A673 (cell line): Measurements from ENCODE around the gene CSH1. TPM values are rescaled to one million over a fixed set of nuclear protein-coding genes. Genes with fewer than 3 reads are reported as not detected.

Experiments used
- BruUV-seq: library from RNA; stranded (reverse); fragments of 400-500 nt; replicated peaks from 2 replicates; lab custom pipeline; 2021; lab: Mats Ljungman, UMichigan
- CTCF ChIA-PET: fragments of 300-600 bp; sonication (Branson Sonifier 250); formaldehyde crosslinking; loops from one replicate; lab custom pipeline; 2022; ENCODE audit warnings: antibody characterized with exemption; lab: Charles Lee
- POLR2A ChIA-PET: fragments of 300-600 bp; sonication (Branson Sonifier 250); formaldehyde crosslinking; loops from one replicate; lab custom pipeline; 2022; ENCODE audit warnings: antibody characterized with exemption; ENCODE audit not compliant: low non-redundant PET; lab: Charles Lee
- DNase-seq: peaks from one replicate; pipeline ENCODE4 v3.0.0-alpha.2; 2015; ENCODE audit warnings: low spot score
- H3K27ac ChIP-seq: fragments of 200-600 bp; sonication (generic); 2 replicates; pipeline ENCODE4 v1.5.1; 2016; ENCODE audit warnings: mixed run types, low read depth, mild to moderate bottlenecking, mixed read lengths, antibody characterized with exemption, low read length; ENCODE audit not compliant: poor library complexity, severe bottlenecking
- H3K27me3 ChIP-seq: fragments of 200-600 bp; sonication (generic); replicated peaks from 2 replicates; pipeline ENCODE4 v1.6.1; 2017; ENCODE audit warnings: mixed run types, low read depth, mild to moderate bottlenecking, mixed read lengths, antibody characterized with exemption, low read length; ENCODE audit not compliant: insufficient read depth, poor library complexity
- H3K36me3 ChIP-seq: fragments of 200-600 bp; sonication (generic); 2 replicates; pipeline ENCODE4 v1.6.1; 2016; ENCODE audit warnings: mixed run types, mild to moderate bottlenecking, mixed read lengths, antibody characterized with exemption, low read length; ENCODE audit not compliant: insufficient read depth, poor library complexity, severe bottlenecking
- H3K4me1 ChIP-seq: fragments of 200-600 bp; sonication (generic); 2 replicates; pipeline ENCODE4 v1.6.1; 2017; ENCODE audit warnings: mixed run types, mild to moderate bottlenecking, mixed read lengths, antibody characterized with exemption, low read length; ENCODE audit not compliant: insufficient read depth, poor library complexity, severe bottlenecking
- H3K4me3 ChIP-seq: fragments of 200-600 bp; sonication (generic); 2 replicates; pipeline ENCODE4 v1.5.1; 2016; ENCODE audit warnings: low read depth, mixed run types, mild to moderate bottlenecking, mixed read lengths, low read length; ENCODE audit not compliant: poor library complexity, severe bottlenecking
- H3K9me3 ChIP-seq: fragments of 200-600 bp; sonication (generic); 2 replicates; pipeline ENCODE4 v1.6.1; 2016; ENCODE audit warnings: mixed run types, low read depth, mild to moderate bottlenecking, mixed read lengths, antibody characterized with exemption, low read length; ENCODE audit not compliant: poor library complexity, severe bottlenecking
- CTCF ChIP-seq: fragments of 300-800, 200-600 bp; sonication (generic); conservative IDR thresholded peaks from 2 replicates; pipeline ENCODE4 v1.5.1; 2017; ENCODE audit warnings: low read depth, mild to moderate bottlenecking, antibody characterized with exemption, low read length, moderate library complexity, mixed read lengths
- EZH2 ChIP-seq: fragments of 200-600 bp; sonication (generic); IDR thresholded peaks from 2 replicates; pipeline ENCODE4 v1.6.1; 2017; ENCODE audit warnings: borderline replicate concordance, low read depth, mild to moderate bottlenecking, mixed read lengths, antibody characterized with exemption, low read length; ENCODE audit not compliant: poor library complexity, severe bottlenecking
- intact Hi-C: fragments of 100-400 bp; cut with micrococcal nuclease; formaldehyde crosslinking; loops from one replicate; pipeline ENCODE4 v1.10.0; 2022; ENCODE audit not compliant: unreplicated experiment
- total RNA-seq: library from RNA; stranded (reverse); gene quantifications from 2 replicates; pipeline ENCODE4 v1.2.3, GENCODE V29; 2021

The CSH1 gene
- total RNA-seq, 1 experiment from 2014 or later: not detected

DNA sequence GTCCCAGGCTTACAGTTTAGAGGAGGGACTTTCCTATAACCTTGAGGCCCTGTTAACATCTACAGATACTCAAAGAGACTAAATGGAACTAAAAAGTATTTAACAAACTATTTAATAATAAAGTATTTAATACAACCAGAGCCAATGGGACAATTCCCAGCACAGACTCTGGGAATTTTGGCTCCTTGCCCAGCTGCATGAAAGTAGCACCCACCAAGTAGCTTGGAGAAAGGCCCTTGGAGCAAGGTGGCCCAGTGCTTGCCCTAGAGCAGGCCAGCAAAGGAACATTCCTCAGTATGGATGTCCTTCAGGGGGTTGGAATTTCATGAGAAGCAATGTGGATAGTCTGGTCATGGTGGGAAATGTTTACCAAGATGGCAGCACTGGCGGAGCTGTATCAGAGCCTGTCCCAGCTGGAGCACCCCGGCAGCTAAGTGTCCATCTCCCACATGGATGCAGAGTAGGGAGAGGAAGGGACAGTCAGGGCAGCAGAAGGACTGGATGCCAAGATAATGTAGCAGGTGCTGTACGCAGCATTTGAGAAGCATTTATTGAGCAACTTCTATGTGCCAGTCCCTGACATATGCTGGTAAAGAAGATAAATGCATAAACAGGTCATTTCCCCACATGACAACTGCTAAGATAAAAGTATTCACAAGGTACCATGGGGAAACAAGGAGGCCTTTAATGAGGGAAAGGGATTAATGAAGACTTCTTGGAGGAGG lies 48.7 kb downstream of the CSH1 start:
- H3K4me3 ChIP-seq: no peak overlapping the region
- no peak for DNase-seq
- H3K9me3 ChIP-seq: no peaks in the 10 kb centered on the region
- BruUV-seq: no TSS peak
- no peaks in the 10 kb centered on the region for H3K36me3 ChIP-seq
- H3K27me3 ChIP-seq: no peaks in the 10 kb centered on the region
- POLR2A ChIA-PET: no interaction called here
- no peaks in the 10 kb centered on the region for H3K4me1 ChIP-seq
- no peak for TF ChIP-seq CTCF
- no peak for TF ChIP-seq EZH2
- CTCF ChIA-PET: no interaction called here
- no peak overlapping the region for H3K27ac ChIP-seq
- intact Hi-C loops: no loop called here

GRCh38 chr17:63845509-63845908 lies 50.9 kb downstream of the CSH1 start:
- no peak overlapping the region for H3K27ac ChIP-seq
- DNase-seq: no peak
- no peak overlapping the region for H3K4me3 ChIP-seq
- ChIA-PET CTCF (no interaction called here), POLR2A (no interaction called here)
- peaks cover 9% of the 10 kb centered on the region for H3K4me1 ChIP-seq
- H3K36me3 ChIP-seq: no peaks in the 10 kb centered on the region
- no TSS peak for BruUV-seq
- H3K9me3 ChIP-seq: no peaks in the 10 kb centered on the region
- intact Hi-C loops: no loop called here
- no peaks in the 10 kb centered on the region for H3K27me3 ChIP-seq
- TF ChIP-seq EZH2: no peak
- no peak for TF ChIP-seq CTCF

Other genes with a start within 250 kb of the CSH1 start
- 119 and 127 TPM in 2 replicates for gene LIMD2, start 196.4 kb downstream of the CSH1 start, total RNA-seq
- gene STRADA, start 154.8 kb downstream of the CSH1 start, total RNA-seq: 56.3 and 62.8 TPM in 2 replicates
- gene CCDC47, start 123.0 kb downstream of the CSH1 start, total RNA-seq: 91.9 and 104 TPM in 2 replicates
- gene DDX42, start 122.4 kb downstream of the CSH1 start, total RNA-seq: 148 and 149 TPM in 2 replicates
- gene PSMC5, start 69.1 kb downstream of the CSH1 start, total RNA-seq: 302 and 305 TPM in 2 replicates
- 81.0 and 90.4 TPM in 2 replicates for gene FTSJ3, start 68.9 kb downstream of the CSH1 start, total RNA-seq
- gene SMARCD2, start 53.9 kb downstream of the CSH1 start, total RNA-seq: 71.9 and 89.4 TPM in 2 replicates
- not detected in 2 replicates for gene CSH2, start 22.9 kb downstream of the CSH1 start, total RNA-seq
- not detected in 2 replicates for gene GH2, start 14.6 kb downstream of the CSH1 start, total RNA-seq
- gene CSHL1, start 14.7 kb upstream of the CSH1 start, total RNA-seq: not detected in 2 replicates
- gene GH1, start 22.3 kb upstream of the CSH1 start, total RNA-seq: not detected in 2 replicates
- gene CD79B, start 35.8 kb upstream of the CSH1 start, total RNA-seq: 0.39 and 0.72 TPM in 2 replicates
- gene SCN4A, start 76.3 kb upstream of the CSH1 start, total RNA-seq: 0.56 and 0.79 TPM in 2 replicates
- gene PRR29, start 101.8 kb upstream of the CSH1 start, total RNA-seq: 0.37 TPM in 1 of 2 replicates, not detected in the other
- 0.99 and 1.2 TPM in 2 replicates for gene ICAM2, start 124.1 kb upstream of the CSH1 start, total RNA-seq
- 6.7 and 8.0 TPM in 2 replicates for gene ERN1, start 233.6 kb upstream of the CSH1 start, total RNA-seq